HepG2 (cell line): ENCODE results near the gene CAMK1.

ENCODE experiments used
- CEBPB ChIP-seq: IDR thresholded peaks from 2 replicates; pipeline ENCODE4 v1.6.1; 2011; ENCODE audit warnings: low read depth, low read length, improper control_type of control experiment, borderline replicate concordance
- CTCF ChIP-seq: sonication (generic); formaldehyde crosslinking; IDR thresholded peaks from 2 replicates; pipeline ENCODE4 v1.5.0; 2020; ENCODE audit warnings: mild to moderate bottlenecking, missing genetic modification reagents, moderate library complexity
- EZH2 ChIP-seq: conservative IDR thresholded peaks from 2 replicates; pipeline ENCODE4 v1.6.1; 2012; ENCODE audit warnings: mild to moderate bottlenecking, low read depth, low read length, moderate library complexity
- HDAC1 ChIP-seq: sonication (generic); formaldehyde crosslinking; IDR thresholded peaks from 2 replicates; pipeline ENCODE4 v1.5.1; 2020; ENCODE audit warnings: mild to moderate bottlenecking, missing genetic modification reagents
- NCOA1 ChIP-seq: sonication (generic); formaldehyde crosslinking; IDR thresholded peaks from 2 replicates; pipeline ENCODE4 v1.9.0; 2021; ENCODE audit warnings: missing genetic modification reagents
- RBAK ChIP-seq: sonication (generic); formaldehyde crosslinking; IDR thresholded peaks from 2 replicates; pipeline ENCODE4 v1.5.1; 2020; ENCODE audit warnings: mild to moderate bottlenecking, missing genetic modification reagents
- ZBTB39 ChIP-seq: sonication (generic); formaldehyde crosslinking; IDR thresholded peaks from 2 replicates; pipeline ENCODE4 v1.5.0; 2020; ENCODE audit warnings: missing genetic modification reagents
- ZFP41 ChIP-seq: sonication (generic); formaldehyde crosslinking; IDR thresholded peaks from 2 replicates; pipeline ENCODE4 v1.4.0; 2020; ENCODE audit warnings: mild to moderate bottlenecking, missing genetic modification reagents, borderline replicate concordance
- ZNF569 ChIP-seq: sonication (generic); formaldehyde crosslinking; IDR thresholded peaks from 2 replicates; pipeline ENCODE4 v1.5.0; 2020; ENCODE audit warnings: mild to moderate bottlenecking, missing genetic modification reagents, moderate library complexity, borderline replicate concordance
- ZNF670 ChIP-seq: sonication (generic); formaldehyde crosslinking; IDR thresholded peaks from 2 replicates; pipeline ENCODE4 v1.8.0; 2022; ENCODE audit warnings: mild to moderate bottlenecking, missing genetic modification reagents, borderline replicate concordance
- ZNF780A ChIP-seq: sonication (generic); formaldehyde crosslinking; IDR thresholded peaks from 2 replicates; pipeline ENCODE4 v1.8.0; 2022; ENCODE audit warnings: mild to moderate bottlenecking, missing genetic modification reagents, moderate library complexity

- no peak for TF ChIP-seq CTCF (CRISPR knock-in tag)
- no peak for TF ChIP-seq ZNF670 (CRISPR knock-in tag)
- TF ChIP-seq RBAK (CRISPR knock-in tag) = no peak
- no peak for TF ChIP-seq CEBPB
- TF ChIP-seq EZH2 = no peak
- no peak for TF ChIP-seq ZNF569 (CRISPR knock-in tag)
- no peak for TF ChIP-seq ZBTB39
- TF ChIP-seq ZFP41 (CRISPR knock-in tag) = no peak
- no peak for TF ChIP-seq NCOA1
- no peak for TF ChIP-seq ZNF780A (CRISPR knock-in tag)
- no peak for TF ChIP-seq HDAC1 (CRISPR knock-in tag)
Measured at GRCh38 chr3:9716801-9717555, 52.8 kb downstream of the CAMK1 start.
